HG03039 (cell line): ENCODE results near the gene RAB42.
A peak's percentile ranks its signal among the peaks of the same experiment; 100 is the strongest.
"Not testable (repeated sequence)": the region's sequence is repeated elsewhere in the genome, so short reads cannot be mapped to it uniquely, and the experiment has no call there.

Experiments
- ATAC-seq: cut with Tn5 transposase; IDR thresholded peaks from one replicate; pipeline ENCODE4 v1.9.1; 2021; ENCODE audit warnings: mild to moderate bottlenecking, moderate library complexity; ENCODE audit not compliant: unreplicated experiment

RAB42 gene

DNA sequence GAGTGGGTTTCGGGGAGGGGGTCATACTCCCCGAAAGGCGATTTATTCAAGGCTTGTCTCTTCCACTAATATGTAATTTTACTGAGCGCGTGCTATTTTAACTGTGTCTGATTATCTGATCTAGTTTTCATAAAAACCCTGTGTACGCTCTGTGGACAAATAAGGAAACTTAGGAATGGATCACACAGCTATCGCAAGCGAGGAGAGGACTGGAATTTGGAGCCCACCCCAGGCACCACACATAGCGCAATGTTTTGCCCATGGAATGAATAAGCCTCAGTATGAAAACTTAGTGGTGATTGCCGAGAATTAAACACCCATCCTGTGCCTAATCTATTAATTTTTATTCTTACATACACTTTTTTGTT is 9.8 kb upstream of the RAB42 start:
- no peak for ATAC-seq

DNA sequence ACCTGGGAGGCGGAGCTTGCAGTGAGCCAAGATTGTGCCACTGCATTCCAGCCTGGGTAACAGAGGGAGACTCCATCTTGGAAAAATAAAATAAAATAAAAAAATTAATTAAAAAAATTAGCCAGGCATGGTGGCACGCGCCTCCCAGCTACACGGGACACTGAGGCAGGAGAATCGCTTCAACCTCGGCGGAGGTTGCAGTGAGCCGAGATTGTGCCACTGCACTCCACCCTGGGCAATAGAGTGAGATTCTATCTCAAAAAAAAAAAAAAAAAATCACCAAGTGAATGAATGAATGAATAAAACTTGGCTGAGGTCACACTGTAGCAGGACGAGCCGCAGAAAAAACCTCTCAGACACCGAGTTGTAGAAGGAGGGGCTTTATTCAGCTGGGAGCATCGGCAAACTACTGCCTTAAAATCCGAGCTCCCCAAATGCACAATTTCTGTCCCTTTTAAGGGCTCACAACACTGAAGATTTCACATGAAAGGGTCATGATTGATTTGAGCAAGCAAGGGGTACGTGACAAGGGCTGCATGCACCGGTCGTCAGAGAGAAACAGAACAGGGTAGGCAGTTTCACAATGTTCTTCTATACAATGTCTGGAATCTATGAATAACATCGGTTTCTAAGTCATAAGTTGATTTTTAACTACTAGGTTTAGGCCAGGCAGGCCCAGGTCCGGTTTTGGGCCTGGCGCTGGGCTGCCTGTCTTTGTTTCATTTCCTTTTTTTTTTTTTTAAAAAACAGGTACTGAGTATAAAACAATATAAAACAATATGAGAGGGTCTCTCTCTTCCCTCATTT is 5.3 kb upstream of the RAB42 start:
- ATAC-seq = not testable (repeated sequence)

GRCh38 chr1:28592321-28593071 is 431 bp downstream of the RAB42 start:
- no peak for ATAC-seq

DNA sequence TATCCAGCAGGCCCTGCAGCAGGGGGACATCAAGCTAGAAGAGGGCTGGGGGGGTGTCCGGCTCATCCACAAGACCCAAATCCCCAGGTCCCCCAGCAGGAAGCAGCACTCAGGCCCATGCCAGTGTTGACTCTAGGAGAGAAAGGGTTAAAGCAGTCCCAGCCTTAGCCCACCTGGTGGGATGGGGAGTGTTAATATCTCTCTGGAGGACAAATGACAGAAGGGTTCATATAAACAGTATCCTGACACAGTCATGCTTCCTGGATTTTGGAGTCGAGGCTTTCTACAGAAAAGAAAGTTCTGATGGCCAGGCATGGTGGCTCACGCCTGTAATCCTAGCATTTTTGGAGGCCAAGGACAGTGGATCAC is 1.9 kb downstream of the RAB42 start:
- not testable (repeated sequence) for ATAC-seq

GRCh38 chr1:28594686-28595411 is 2.8 kb downstream of the RAB42 start:
- ATAC-seq = not testable (repeated sequence)

DNA sequence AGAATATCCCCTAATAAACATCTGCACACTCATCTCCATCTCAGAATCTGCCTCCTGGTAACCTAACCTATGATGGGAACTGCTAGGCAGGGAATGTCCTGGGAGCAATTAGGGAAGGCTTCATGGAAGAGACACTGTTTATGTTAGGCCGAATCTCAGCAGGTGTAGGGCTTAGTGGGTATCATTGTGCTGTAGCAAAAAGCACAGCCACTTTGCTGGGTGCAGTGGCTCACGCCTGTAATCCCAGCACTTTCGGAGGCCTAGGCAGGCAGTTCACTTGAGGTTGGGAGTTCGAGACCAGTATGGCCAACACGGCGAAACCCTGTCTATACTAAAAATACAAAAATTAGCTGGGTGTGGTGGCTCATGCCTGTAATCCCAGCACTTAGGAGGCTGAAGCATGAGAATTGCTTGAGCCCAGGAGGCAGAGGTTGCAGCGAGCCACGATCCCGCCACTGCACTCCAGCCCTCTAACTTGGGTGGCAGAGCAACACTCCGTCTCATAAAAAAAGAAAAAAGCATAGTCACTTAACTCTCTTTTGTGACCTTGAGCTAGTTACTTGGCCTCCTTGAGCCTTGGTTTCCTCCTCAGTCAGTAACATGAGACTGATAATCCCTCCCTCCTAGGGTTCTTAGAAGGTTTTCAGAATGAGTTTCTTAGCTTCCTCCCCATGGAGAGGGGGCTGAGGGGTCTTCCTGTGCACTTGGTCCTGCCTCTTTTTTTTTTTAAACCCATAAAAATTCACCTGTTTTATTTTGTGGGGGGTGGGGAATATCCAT is 3.5 kb downstream of the RAB42 start:
- no peak for ATAC-seq

- not testable (repeated sequence) for ATAC-seq
Observed at GRCh38 chr1:28596276-28596675, 4.2 kb downstream of the RAB42 start.

- ATAC-seq = no peak
Observed at GRCh38 chr1:28601696-28602095, 9.6 kb downstream of the RAB42 start.

DNA sequence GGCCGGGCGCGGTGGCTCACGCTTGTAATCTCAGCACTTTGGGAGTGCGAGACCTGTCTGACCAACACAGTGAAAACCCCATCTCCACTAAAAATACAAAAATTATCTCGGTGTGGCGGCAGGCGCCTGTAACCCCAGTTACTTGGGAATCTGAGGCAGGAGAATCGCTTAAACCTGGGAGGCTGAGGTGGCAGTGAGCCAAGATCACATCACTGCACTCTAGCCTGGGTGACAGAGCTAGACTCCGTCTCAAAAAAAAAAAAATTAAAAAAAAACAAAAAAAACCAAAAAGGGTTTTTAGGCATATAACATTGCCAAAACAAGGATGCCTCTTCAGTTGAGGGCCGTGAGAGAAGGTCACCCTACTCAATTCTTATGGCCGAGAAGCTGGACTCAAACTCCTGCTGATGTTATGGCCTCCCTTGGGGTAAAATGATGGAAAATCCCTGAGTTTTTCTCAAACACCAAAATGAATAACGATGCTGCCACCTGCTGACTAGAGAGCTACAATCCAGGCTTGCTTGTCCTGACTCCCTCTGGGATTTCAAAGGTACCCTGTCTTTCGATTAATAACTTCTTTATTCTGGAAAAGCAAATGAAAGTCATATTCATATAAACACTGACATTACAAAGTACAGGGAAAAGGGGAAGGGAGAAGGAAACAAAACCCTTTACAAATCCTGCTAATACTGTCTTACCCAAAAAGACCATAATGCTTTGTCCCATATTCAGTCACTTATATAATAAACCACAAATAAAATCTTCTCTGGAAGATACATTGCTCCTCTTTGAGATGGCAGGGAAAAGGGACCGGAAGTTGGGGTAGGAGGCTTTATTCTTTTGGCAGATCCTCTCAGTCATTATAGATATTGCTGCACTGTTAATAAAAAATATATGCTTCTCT is 10.7 kb downstream of the RAB42 start:
- ATAC-seq = no peak

- no peak for ATAC-seq
Observed at GRCh38 chr1:28604411-28604810, 12.3 kb downstream of the RAB42 start.

DNA sequence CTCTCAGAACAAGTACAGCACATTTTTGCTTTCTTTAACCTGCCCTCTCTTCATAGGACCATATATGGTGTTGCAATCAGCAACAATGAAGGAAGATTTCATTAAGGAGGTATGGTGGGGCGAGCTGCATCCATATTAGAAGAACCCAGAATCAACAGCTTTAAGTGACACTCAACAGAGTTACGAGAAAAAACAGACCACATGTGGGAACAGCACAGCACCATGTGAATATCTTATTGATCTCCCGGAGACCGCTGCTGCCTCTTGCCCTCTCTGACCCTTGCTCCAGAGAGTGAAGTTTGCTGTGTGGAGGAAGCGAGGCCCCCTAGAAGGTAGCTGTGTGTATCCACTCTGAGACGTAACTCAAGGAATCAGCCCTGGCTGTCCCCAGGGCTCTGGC is 12.9 kb downstream of the RAB42 start:
- ATAC-seq = no peak

DNA sequence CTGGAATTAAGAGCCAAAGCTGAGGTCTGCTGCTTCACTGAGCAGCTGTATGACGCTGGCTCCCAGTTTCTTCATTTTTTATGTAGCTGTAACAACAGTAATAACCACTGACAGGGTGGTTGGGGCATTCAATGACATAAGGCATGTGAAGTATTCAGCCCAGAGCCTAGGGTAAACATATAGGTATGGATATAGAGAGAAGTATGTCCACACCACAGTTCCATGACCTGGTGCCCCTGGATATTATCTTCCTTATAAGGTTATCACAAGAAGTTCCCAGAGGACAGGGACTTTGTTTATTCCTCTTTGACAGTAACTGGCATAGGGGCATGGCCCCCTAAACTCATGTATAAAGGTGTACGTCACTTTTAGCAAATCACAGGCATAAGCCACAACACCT is 14.7 kb downstream of the RAB42 start:
- ATAC-seq = no peak

DNA sequence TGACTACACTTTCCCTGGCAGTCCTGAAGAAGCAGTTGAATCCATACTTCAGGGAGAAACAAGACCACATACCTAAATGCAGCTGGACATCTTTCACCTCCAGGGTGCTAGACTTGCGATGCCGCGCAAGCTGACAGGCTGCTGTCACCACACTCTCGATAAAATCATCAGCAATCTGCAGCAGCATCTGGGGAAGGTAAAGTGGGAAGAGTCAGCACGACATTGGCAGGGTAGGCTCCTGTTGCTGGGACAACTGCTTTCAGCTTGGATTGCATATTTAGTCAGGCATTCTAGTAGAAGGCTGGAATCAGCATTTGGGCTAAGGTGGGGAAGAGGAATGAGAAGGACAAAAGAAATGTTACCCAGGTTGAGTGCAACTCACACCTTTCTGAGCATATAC is 21.1 kb downstream of the RAB42 start:
- no peak for ATAC-seq

DNA sequence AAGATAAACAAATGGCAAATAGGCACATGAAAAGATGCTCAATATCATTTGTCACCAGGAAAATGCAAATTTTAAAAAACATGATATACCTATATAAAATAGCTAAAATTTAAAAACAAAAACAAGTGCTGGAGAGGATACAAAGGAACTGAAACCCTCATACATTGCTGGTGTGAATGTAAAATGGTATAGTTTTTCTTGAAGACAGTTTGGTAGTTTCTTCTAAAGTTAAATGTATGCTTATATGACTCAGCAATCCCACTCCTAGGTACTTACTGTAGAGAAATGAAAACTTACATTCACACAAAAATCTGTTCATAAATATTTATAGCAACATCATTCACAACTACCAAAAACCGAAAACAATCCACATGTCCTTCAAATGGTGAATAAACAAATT is 39.6 kb downstream of the RAB42 start:
- no peak for ATAC-seq

DNA sequence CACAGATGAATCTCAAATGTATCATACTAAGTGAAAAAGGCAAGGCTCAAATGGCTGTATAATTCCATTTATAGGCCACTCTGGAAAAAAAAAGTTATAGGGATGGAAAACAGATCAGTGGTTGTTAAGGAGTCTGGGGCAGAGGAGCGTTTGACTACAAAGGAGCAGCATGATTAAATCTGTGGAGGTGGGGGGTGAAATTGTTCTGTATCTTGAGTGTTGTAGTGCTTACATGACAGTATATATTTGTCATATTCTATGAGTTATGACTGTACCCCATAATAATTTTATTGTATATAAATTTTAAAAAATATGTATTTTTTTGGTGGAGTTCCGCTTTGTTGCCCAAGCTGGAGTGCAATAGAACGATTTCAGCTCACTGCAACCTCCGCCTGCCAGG is 40.5 kb downstream of the RAB42 start:
- ATAC-seq = no peak

- no peak for ATAC-seq
Observed at GRCh38 chr1:28640766-28641165, 48.7 kb downstream of the RAB42 start.

GRCh38 chr1:28642056-28642846 is 50.2 kb downstream of the RAB42 start:
- peak; percentile 21 for ATAC-seq

- peak; percentile 65 for ATAC-seq
Observed at GRCh38 chr1:28642847-28643635, 51.0 kb downstream of the RAB42 start, which contains the start of gene TAF12. Gene TAF12 (minus strand): TSS chr1:28643067. CDS start chr1:28622081, 20,986 bp downstream.
